ENCODE results near the gene IBA57.
"Not testable (repeated sequence)": the region's sequence is repeated elsewhere in the genome, so short reads cannot be mapped to it uniquely, and the experiment has no call there.

Gene IBA57

GRCh38 chr1:228188249-228188648 lies 22.6 kb downstream of the IBA57 start:
- not testable (repeated sequence) for H3K36me3 ChIP-seq (ENCODE audit: insufficient read depth, low read length); H3K9me3 ChIP-seq (replicated peaks; ENCODE audit: low read length)

DNA sequence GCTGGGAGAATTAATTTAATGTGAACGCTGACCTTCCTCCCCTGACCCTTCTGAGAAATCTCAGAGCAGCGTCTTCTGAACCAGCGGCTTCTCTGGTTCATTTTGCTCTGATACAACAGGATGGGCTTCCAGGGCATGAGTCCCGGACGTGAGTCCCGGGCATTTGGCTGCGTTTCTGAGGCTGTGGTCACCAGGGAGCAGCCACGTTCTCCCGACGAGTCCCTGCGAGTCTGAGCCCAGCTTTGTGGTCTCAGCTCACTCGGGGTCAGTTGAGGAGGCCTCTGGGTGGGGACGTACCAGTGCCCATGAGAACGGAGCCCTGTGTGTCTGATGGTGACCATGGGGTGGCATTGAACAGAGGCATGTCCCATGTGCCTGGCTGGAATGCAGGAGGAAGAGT lies 24.6 kb downstream of the IBA57 start:
- Histone ChIP-seq H3K9me3 (replicated peaks; ENCODE audit: low read length) (no peaks in the 10 kb centered on the region), H3K36me3 (ENCODE audit: insufficient read depth, low read length) (no peaks in the 10 kb centered on the region), H3K9ac (ENCODE audit: low read depth, low read length) (no peak overlapping the region), H3K27me3 (ENCODE audit: control insufficient read depth, insufficient read depth, low read length) (no peaks in the 10 kb centered on the region), H3K4me1 (ENCODE audit: control insufficient read depth, insufficient read depth, low read length) (no peaks in the 10 kb centered on the region), H3K4me3 (ENCODE audit: low read length) (no peak overlapping the region), H3K4me2 (ENCODE audit: low read length) (no peak overlapping the region)

More at GRCh38 chr1:228188249-228188648, 22.6 kb downstream of the IBA57 start:
- H3K4me3 ChIP-seq (ENCODE audit: low read length); H3K27me3 ChIP-seq (ENCODE audit: control insufficient read depth, insufficient read depth, low read length); H3K4me2 ChIP-seq (ENCODE audit: low read length); H3K4me1 ChIP-seq (ENCODE audit: control insufficient read depth, insufficient read depth, low read length); H3K9ac ChIP-seq (ENCODE audit: low read depth, low read length): not testable (repeated sequence)

- H3K4me3 ChIP-seq (ENCODE audit: low read length): no peak overlapping the region
These were observed 25.2 kb downstream of the IBA57 start for GRCh38 chr1:228190778-228191177.

DNA sequence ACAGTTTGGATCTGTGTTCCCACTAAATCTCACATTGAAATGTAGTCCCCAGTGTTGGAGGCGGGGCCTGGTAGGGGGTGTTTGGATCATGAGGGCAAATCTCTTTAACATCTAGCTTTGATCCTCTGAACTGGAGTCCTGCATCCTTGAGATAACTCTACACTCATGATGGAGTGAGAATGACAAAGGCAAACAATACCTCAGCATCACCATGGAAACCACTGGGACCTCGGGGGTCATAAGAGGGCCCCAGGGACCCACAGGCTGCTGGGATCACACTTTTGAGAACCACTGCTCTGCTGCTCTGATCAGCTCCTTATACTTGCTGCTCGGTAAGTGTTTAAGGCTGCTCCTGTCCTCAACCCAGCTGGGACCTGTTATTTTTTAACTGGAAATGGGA lies 28.8 kb downstream of the IBA57 start:
- Histone ChIP-seq H3K27me3 (ENCODE audit: control insufficient read depth, insufficient read depth, low read length) (no peaks in the 10 kb centered on the region), H3K9ac (ENCODE audit: low read depth, low read length) (no peak overlapping the region), H3K9me3 (replicated peaks; ENCODE audit: low read length) (peaks cover 9% of the 10 kb centered on the region), H3K4me1 (ENCODE audit: control insufficient read depth, insufficient read depth, low read length) (no peaks in the 10 kb centered on the region), H3K4me3 (ENCODE audit: low read length) (no peak overlapping the region), H3K4me2 (ENCODE audit: low read length) (no peak overlapping the region), H3K36me3 (ENCODE audit: insufficient read depth, low read length) (no peaks in the 10 kb centered on the region)

More at GRCh38 chr1:228190778-228191177, 25.2 kb downstream of the IBA57 start:
- H3K36me3 ChIP-seq (ENCODE audit: insufficient read depth, low read length): no peaks in the 10 kb centered on the region
- H3K4me2 ChIP-seq (ENCODE audit: low read length): no peak overlapping the region
- no peaks in the 10 kb centered on the region for H3K9me3 ChIP-seq (replicated peaks; ENCODE audit: low read length)
- H3K27me3 ChIP-seq (ENCODE audit: control insufficient read depth, insufficient read depth, low read length): no peaks in the 10 kb centered on the region
- H3K9ac ChIP-seq (ENCODE audit: low read depth, low read length): no peak overlapping the region
- no peaks in the 10 kb centered on the region for H3K4me1 ChIP-seq (ENCODE audit: control insufficient read depth, insufficient read depth, low read length)

- no peak overlapping the region for H3K4me3 ChIP-seq (ENCODE audit: low read length)
- no peaks in the 10 kb centered on the region for H3K36me3 ChIP-seq (ENCODE audit: insufficient read depth, low read length)
- H3K4me2 ChIP-seq (ENCODE audit: low read length): no peak overlapping the region
- no peak overlapping the region for H3K9ac ChIP-seq (ENCODE audit: low read depth, low read length)
- H3K27me3 ChIP-seq (ENCODE audit: control insufficient read depth, insufficient read depth, low read length): no peaks in the 10 kb centered on the region
- H3K4me1 ChIP-seq (ENCODE audit: control insufficient read depth, insufficient read depth, low read length): no peaks in the 10 kb centered on the region
- peaks cover 14% of the 10 kb centered on the region for H3K9me3 ChIP-seq (replicated peaks; ENCODE audit: low read length)
These were observed 29.6 kb downstream of the IBA57 start for GRCh38 chr1:228194921-228195812.

DNA sequence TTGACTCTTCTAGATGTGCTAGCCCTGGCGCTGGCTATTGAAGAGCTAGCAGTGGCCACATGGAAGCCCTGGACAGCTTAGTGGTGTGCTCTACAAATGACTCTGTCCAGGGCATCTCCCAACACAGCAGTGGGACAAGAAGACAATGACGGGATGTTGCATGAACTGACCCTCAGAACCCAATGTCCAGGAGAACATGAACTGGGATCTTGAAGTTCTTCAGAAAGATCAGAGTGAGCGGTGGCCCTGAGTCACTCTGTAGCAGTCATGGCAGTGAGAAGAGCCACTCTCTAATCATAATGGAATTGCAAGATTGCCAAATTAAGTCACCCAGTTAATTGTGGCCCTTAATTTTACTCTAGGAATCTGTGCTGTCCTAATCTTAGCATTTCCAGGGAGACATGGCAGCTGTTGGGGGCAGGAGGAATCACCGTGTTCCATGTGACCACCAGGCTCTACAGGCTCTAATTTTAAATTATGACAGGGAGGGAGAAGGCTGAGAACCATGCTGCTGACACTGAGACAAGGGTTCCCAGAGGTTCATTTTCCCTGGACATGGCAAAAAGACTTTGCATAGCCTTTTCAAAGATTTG lies 32.0 kb downstream of the IBA57 start:
- Histone ChIP-seq H3K4me3 (ENCODE audit: low read length) (no peak overlapping the region), H3K4me1 (ENCODE audit: control insufficient read depth, insufficient read depth, low read length) (no peaks in the 10 kb centered on the region), H3K36me3 (ENCODE audit: insufficient read depth, low read length) (no peaks in the 10 kb centered on the region), H3K27me3 (ENCODE audit: control insufficient read depth, insufficient read depth, low read length) (no peaks in the 10 kb centered on the region), H3K9ac (ENCODE audit: low read depth, low read length) (no peak overlapping the region), H3K4me2 (ENCODE audit: low read length) (no peak overlapping the region), H3K9me3 (replicated peaks; ENCODE audit: low read length) (peaks cover 14% of the 10 kb centered on the region)

DNA sequence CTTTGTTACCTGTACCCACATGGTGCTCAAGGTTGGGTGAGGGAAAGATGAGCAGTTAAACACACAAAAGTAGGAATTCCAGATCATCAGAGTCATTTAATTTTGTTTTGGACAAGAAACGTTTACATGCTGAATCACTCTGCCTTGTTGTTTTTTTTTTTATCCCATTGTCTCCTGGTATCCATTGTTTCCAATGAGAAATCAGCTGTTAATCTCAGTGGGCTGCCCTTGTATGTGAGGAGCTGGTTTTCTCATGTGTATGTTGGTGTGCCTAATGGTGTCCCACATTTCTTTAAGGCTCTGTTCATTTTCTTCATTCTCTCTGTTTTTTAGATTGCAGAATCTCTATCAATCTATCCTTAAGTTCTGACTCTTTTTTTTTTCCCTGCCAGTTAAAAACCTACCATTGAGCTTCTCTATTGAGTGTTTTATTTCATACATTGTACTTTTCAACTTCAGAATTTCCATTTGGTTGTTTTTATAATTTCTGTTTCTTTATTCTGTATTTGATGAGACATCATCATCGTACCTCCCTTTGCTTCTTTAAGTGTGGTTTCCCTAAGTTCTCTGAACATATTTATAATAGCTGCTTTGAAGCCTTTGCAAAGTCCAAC lies 33.5 kb downstream of the IBA57 start:
- Histone ChIP-seq H3K9me3 (replicated peaks; ENCODE audit: low read length) (peaks cover 14% of the 10 kb centered on the region), H3K4me2 (ENCODE audit: low read length) (no peak overlapping the region), H3K9ac (ENCODE audit: low read depth, low read length) (no peak overlapping the region), H3K4me1 (ENCODE audit: control insufficient read depth, insufficient read depth, low read length) (no peaks in the 10 kb centered on the region), H3K4me3 (ENCODE audit: low read length) (no peak overlapping the region), H3K36me3 (ENCODE audit: insufficient read depth, low read length) (no peaks in the 10 kb centered on the region), H3K27me3 (ENCODE audit: control insufficient read depth, insufficient read depth, low read length) (peaks cover 3% of the 10 kb centered on the region)

- Histone ChIP-seq H3K4me3 (ENCODE audit: low read length) (no peak overlapping the region), H3K4me2 (ENCODE audit: low read length) (no peak overlapping the region), H3K9me3 (replicated peaks; ENCODE audit: low read length) (peaks cover under 1% of the 10 kb centered on the region), H3K36me3 (ENCODE audit: insufficient read depth, low read length) (no peaks in the 10 kb centered on the region), H3K4me1 (ENCODE audit: control insufficient read depth, insufficient read depth, low read length) (peaks cover 3% of the 10 kb centered on the region), H3K9ac (ENCODE audit: low read depth, low read length) (no peak overlapping the region), H3K27me3 (ENCODE audit: control insufficient read depth, insufficient read depth, low read length) (peaks cover 7% of the 10 kb centered on the region)
These were observed 39.4 kb downstream of the IBA57 start for GRCh38 chr1:228204958-228205357.

GRCh38 chr1:228205526-228206436 lies 40.2 kb downstream of the IBA57 start:
- H3K27me3 ChIP-seq (ENCODE audit: control insufficient read depth, insufficient read depth, low read length): peaks cover 7% of the 10 kb centered on the region
- H3K9ac ChIP-seq (ENCODE audit: low read depth, low read length): no peak overlapping the region
- no peak overlapping the region for H3K4me2 ChIP-seq (ENCODE audit: low read length)
- H3K36me3 ChIP-seq (ENCODE audit: insufficient read depth, low read length): no peaks in the 10 kb centered on the region
- H3K4me1 ChIP-seq (ENCODE audit: control insufficient read depth, insufficient read depth, low read length): peaks cover 6% of the 10 kb centered on the region
- H3K9me3 ChIP-seq (replicated peaks; ENCODE audit: low read length): no peaks in the 10 kb centered on the region
- no peak overlapping the region for H3K4me3 ChIP-seq (ENCODE audit: low read length)

DNA sequence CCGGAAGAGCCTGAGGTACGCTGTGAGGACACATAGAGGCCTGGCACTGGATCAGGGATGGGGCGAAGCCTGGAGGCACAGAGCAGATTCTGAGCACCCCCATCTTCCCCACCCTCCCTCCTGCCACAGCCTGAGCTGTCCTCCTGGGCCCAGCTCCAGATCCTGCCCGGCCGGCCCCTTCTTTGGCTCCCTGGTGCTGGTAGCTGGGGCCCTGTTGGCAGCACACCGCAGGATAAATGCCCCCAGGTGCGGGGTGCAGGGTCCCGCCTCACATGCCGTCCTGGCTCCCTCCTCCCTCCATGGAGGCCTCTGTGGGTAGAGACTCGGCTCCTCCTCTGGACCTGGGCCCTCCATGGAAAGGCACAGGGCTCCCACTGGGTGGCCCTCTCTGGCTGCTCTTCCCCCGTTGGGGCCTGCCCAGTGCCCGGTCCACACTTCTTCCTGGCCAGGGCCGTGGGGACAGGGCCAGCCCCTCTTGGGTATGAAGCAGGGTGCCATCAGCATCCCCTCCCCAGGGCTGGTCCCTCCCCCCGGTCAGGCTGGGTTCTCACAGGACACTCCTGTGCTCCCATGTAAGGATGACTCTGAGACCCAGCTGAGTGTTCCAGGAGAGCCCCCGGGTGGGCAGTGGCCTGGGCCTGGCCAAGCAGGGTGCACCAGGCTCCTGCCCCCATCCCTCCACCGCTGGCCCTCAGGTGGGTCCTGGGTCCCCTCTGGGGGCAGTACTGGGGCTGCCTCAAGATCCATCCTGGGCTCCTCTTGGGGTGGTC lies 41.2 kb downstream of the IBA57 start:
- H3K4me3 ChIP-seq (ENCODE audit: low read length): no peak overlapping the region
- no peak overlapping the region for H3K4me2 ChIP-seq (ENCODE audit: low read length)
- H3K36me3 ChIP-seq (ENCODE audit: insufficient read depth, low read length): no peaks in the 10 kb centered on the region
- peaks cover 7% of the 10 kb centered on the region for H3K27me3 ChIP-seq (ENCODE audit: control insufficient read depth, insufficient read depth, low read length)
- H3K9me3 ChIP-seq (replicated peaks; ENCODE audit: low read length): no peaks in the 10 kb centered on the region
- peaks cover 6% of the 10 kb centered on the region for H3K4me1 ChIP-seq (ENCODE audit: control insufficient read depth, insufficient read depth, low read length)
- no peak overlapping the region for H3K9ac ChIP-seq (ENCODE audit: low read depth, low read length)

All from skeletal muscle satellite cell (primary cell).